H1 (cell line): ENCODE measurements around the gene ASIC2. TPM values are rescaled to one million over a fixed set of nuclear protein-coding genes. Genes with fewer than 3 reads are reported as not detected.

Experiments used
- CTCF ChIA-PET: fragments of 300-600 bp; sonication (Branson Sonifier 250); formaldehyde crosslinking; loops from one replicate; lab custom pipeline; 2021; ENCODE audit not compliant: partially characterized antibody; lab: Charles Lee
- POLR2A ChIA-PET: fragments of 300-600 bp; sonication (Branson Sonifier 250); formaldehyde crosslinking; loops from one replicate; lab custom pipeline; 2021; ENCODE audit warnings: inconsistent platforms; ENCODE audit not compliant: partially characterized antibody; lab: Charles Lee
- DNase-seq, 2 experiments: peaks; one replicate each; pipeline versions ENCODE4 v3.0.0 to v3.0.0-alpha.2; 2010 to 2022; ENCODE audit warnings: low spot score in 2 of 2, low read depth in 1 of 2, mixed read lengths in 1 of 2
- FAIRE-seq: peaks from 2 replicates; lab custom pipeline; 2011; peaks lifted over from hg19 to GRCh38; lab: Jason Lieb, UNC
- H2AFZ ChIP-seq: 2 replicates; pipeline ENCODE4 v1.8.1; 2012; ENCODE audit warnings: low read length, inconsistent platforms
- H2AK5ac ChIP-seq: 2 replicates; pipeline ENCODE4 v1.6.1; 2013; ENCODE audit warnings: low read depth, low read length
- H2BK120ac ChIP-seq: replicated peaks from 2 replicates; pipeline ENCODE3; 2013; ENCODE audit warnings: low read depth, low read length, inconsistent platforms
- H2BK12ac ChIP-seq: 2 replicates; pipeline ENCODE4 v1.6.1; 2013; ENCODE audit warnings: low read depth, low read length
- H2BK15ac ChIP-seq: 2 replicates; pipeline ENCODE4 v1.6.1; 2013; ENCODE audit warnings: low read length
- H2BK20ac ChIP-seq: 2 replicates; pipeline ENCODE4 v1.6.1; 2013; ENCODE audit warnings: low read length
- H2BK5ac ChIP-seq: 2 replicates; pipeline ENCODE4 v1.6.1; 2013; ENCODE audit warnings: low read depth, low read length
- H3K14ac ChIP-seq: 2 replicates; pipeline ENCODE4 v1.6.1; 2013; ENCODE audit warnings: inconsistent platforms; ENCODE audit not compliant: insufficient read length
- H3K18ac ChIP-seq: 2 replicates; pipeline ENCODE4 v1.6.1; 2013; ENCODE audit warnings: low read length; ENCODE audit errors: extremely low read depth
- H3K23ac ChIP-seq: 2 replicates; pipeline ENCODE4 v1.6.1; 2013; ENCODE audit warnings: inconsistent platforms; ENCODE audit not compliant: insufficient read length
- H3K23me2 ChIP-seq: 2 replicates; pipeline ENCODE4 v1.6.1; 2013; ENCODE audit warnings: low read depth, low read length
- H3K27ac ChIP-seq: 2 replicates; pipeline ENCODE4 v1.6.1; 2011; ENCODE audit warnings: low read depth, low read length, inconsistent platforms
- H3K27me3 ChIP-seq, 4 experiments: replicated peaks in 1 of 4; 1 replicate in 1 of 4; 2 replicates in 3 of 4; pipeline versions ENCODE4 v1.6.1 to v1.8.1; 2011 to 2013; ENCODE audit warnings: low read length in 3 of 4, mild to moderate bottlenecking in 3 of 4, inconsistent platforms in 2 of 4, mixed read lengths in 2 of 4, moderate library complexity in 1 of 4; ENCODE audit not compliant: control insufficient read depth in 3 of 4, insufficient read depth in 3 of 4; ENCODE audit errors: extremely low read depth in 1 of 4
- H3K36me3 ChIP-seq, 4 experiments: 2 replicates each; pipeline versions ENCODE4 v1.6.1 to v1.8.1; 2011 to 2013; ENCODE audit warnings: mild to moderate bottlenecking in 4 of 4, low read length in 3 of 4, moderate library complexity in 2 of 4, control low read depth in 1 of 4, inconsistent platforms in 1 of 4; ENCODE audit not compliant: insufficient read depth in 4 of 4, control insufficient read depth in 2 of 4
- H3K4ac ChIP-seq: replicated peaks from 2 replicates; pipeline ENCODE3; 2013; ENCODE audit warnings: low read length, low read depth, mixed read lengths, inconsistent platforms; ENCODE audit not compliant: insufficient read length
- H3K4me1 ChIP-seq, 4 experiments: replicated peaks in 1 of 4; 1 replicate in 1 of 4; 2 replicates in 3 of 4; pipeline versions ENCODE4 v1.6.1 to v1.8.1; 2011 to 2013; ENCODE audit warnings: low read length in 3 of 4, inconsistent platforms in 2 of 4, mixed read lengths in 1 of 4; ENCODE audit not compliant: insufficient read depth in 4 of 4, control insufficient read depth in 3 of 4
- H3K4me2 ChIP-seq, 2 experiments: 2 replicates each; pipeline versions ENCODE4 v1.6.1 to v1.8.1; 2011 to 2013; ENCODE audit warnings: low read depth in 2 of 2, low read length in 2 of 2, control low read depth in 1 of 2, inconsistent platforms in 1 of 2, mild to moderate bottlenecking in 1 of 2; ENCODE audit not compliant: insufficient read depth in 1 of 2
- H3K4me3 ChIP-seq, 4 experiments: fragments of 200-600, 300-600 bp in 1 of 4; sonication (generic), shearing (Covaris generic), sonication (Bioruptor Twin) in 1 of 4; 2 replicates each; pipeline versions ENCODE4 v1.5.1 to v1.8.1; 2011 to 2016; ENCODE audit warnings: low read length in 4 of 4, low read depth in 3 of 4, control low read depth in 2 of 4, inconsistent platforms in 2 of 4, mild to moderate bottlenecking in 2 of 4, mixed read lengths in 1 of 4, moderate library complexity in 1 of 4; ENCODE audit not compliant: insufficient read depth in 2 of 4; ENCODE audit errors: extremely low read depth in 1 of 4
- H3K56ac ChIP-seq: replicated peaks from 2 replicates; pipeline ENCODE3; 2013; ENCODE audit warnings: low read depth, mild to moderate bottlenecking, mixed read lengths, low read length, inconsistent platforms; ENCODE audit not compliant: insufficient read length
- H3K79me1 ChIP-seq: 2 replicates; pipeline ENCODE4 v1.6.1; 2013; ENCODE audit warnings: low read depth, low read length, control low read depth
- H3K79me2 ChIP-seq, 2 experiments: 2 replicates each; pipeline versions ENCODE4 v1.6.1 to v1.8.1; 2012 to 2013; ENCODE audit warnings: low read length in 2 of 2, mild to moderate bottlenecking in 2 of 2, inconsistent platforms in 1 of 2; ENCODE audit not compliant: insufficient read depth in 2 of 2, control insufficient read depth in 1 of 2
- H3K9ac ChIP-seq, 4 experiments: replicated peaks in 1 of 4; 1 replicate in 1 of 4; 2 replicates in 3 of 4; pipeline versions ENCODE4 v1.6.1 to v1.8.1; 2011 to 2013; ENCODE audit warnings: low read depth in 3 of 4, low read length in 3 of 4, control low read depth in 2 of 4, mild to moderate bottlenecking in 2 of 4, moderate library complexity in 2 of 4, inconsistent platforms in 1 of 4; ENCODE audit errors: extremely low read depth in 1 of 4
- H3K9me3 ChIP-seq, 2 experiments: 2 replicates each; pipeline versions ENCODE4 v1.6.1 to v1.8.1; 2012 to 2013; ENCODE audit warnings: mild to moderate bottlenecking in 2 of 2, moderate library complexity in 2 of 2, control low read depth in 1 of 2, inconsistent platforms in 1 of 2, low read depth in 1 of 2, low read length in 1 of 2, mixed read lengths in 1 of 2; ENCODE audit not compliant: insufficient read depth in 2 of 2
- H4K20me1 ChIP-seq, 2 experiments: replicated peaks in 1 of 2; 2 replicates each; pipeline versions ENCODE3 to v1.8.1; 2011 to 2013; ENCODE audit warnings: inconsistent platforms in 2 of 2, low read length in 2 of 2, mild to moderate bottlenecking in 1 of 2; ENCODE audit not compliant: insufficient read depth in 2 of 2, control insufficient read depth in 1 of 2
- H4K5ac ChIP-seq: 2 replicates; pipeline ENCODE4 v1.6.1; 2013; ENCODE audit warnings: low read length, low read depth, mixed read lengths, inconsistent platforms; ENCODE audit not compliant: insufficient read length
- H4K8ac ChIP-seq: 2 replicates; pipeline ENCODE4 v1.8.0; 2013; ENCODE audit warnings: mild to moderate bottlenecking, moderate library complexity, low read length, inconsistent platforms; ENCODE audit not compliant: insufficient read depth; ENCODE audit errors: extremely low read depth
- H4K91ac ChIP-seq: replicated peaks from 2 replicates; pipeline ENCODE3; 2013; ENCODE audit warnings: low read length, mixed read lengths, inconsistent platforms; ENCODE audit not compliant: insufficient read length
- EGR1 ChIP-seq: IDR thresholded peaks from 2 replicates; pipeline ENCODE4 v1.6.1; 2011; ENCODE audit warnings: low read depth, low read length, borderline replicate concordance
- KDM4A ChIP-seq: IDR thresholded peaks from one replicate; pipeline ENCODE4 v1.7.1; 2012; ENCODE audit warnings: low read depth, mild to moderate bottlenecking, moderate library complexity, low read length, inconsistent platforms; ENCODE audit not compliant: severe bottlenecking
- TAF1 ChIP-seq: IDR thresholded peaks from 2 replicates; pipeline ENCODE4 v1.6.1; 2011; ENCODE audit warnings: mild to moderate bottlenecking, low read depth, low read length
- YY1 ChIP-seq: IDR thresholded peaks from 2 replicates; pipeline ENCODE4 v1.6.1; 2011; ENCODE audit warnings: low read depth, mild to moderate bottlenecking, low read length
- WGBS, 2 experiments: shearing (Covaris generic) in 1 of 2; methylation state at CpG; one replicate each; pipeline versions ENCODE4 v1.1.6 to v1.1.7; 2013 to 2015; ENCODE audit warnings: low lambda C conversion rate in 2 of 2, mixed read lengths in 2 of 2, inconsistent platforms in 1 of 2, low coverage in 1 of 2, missing lambda C conversion rate in 1 of 2; ENCODE audit not compliant: insufficient replicate concordance in 2 of 2, insufficient coverage in 1 of 2, insufficient read length in 1 of 2; ENCODE audit errors: extremely low coverage in 1 of 2, missing lambda C conversion rate in 1 of 2; 5-methylcytosine and 5-hydroxymethylcytosine counted together
- polyA plus RNA-seq, 7 experiments: library from polyadenylated mRNA; depleted of rRNA in 3 of 7; stranded (reverse) in 5 of 7; unstranded in 2 of 7; fragments of >200 nt in 5 of 7; fragments of 200-250 nt in 2 of 7; gene quantifications; 1 replicate in 5 of 7; 2 replicates in 1 of 7; 4 replicates in 1 of 7; pipeline versions ENCODE4 v1.2.1 to v1.2.3, GENCODE V29; 2011 to 2013; ENCODE audit warnings: missing spikeins in 2 of 7, mixed read lengths in 2 of 7
- total RNA-seq: library from RNA; stranded (reverse); fragmentation: NEBNext Ultra II Directional; extraction: Animal tissue kit (Norgen Biotek cat#: 25700); gene quantifications from 2 replicates; pipeline ENCODE4 v1.2.1, GENCODE V29; 2021

The ASIC2 gene
- total and polyA plus RNA-seq, 2 of the 8 experiments (the other 6 are each of a cell fraction or from before 2014, with no cell fraction given), result 0.86 to 1.2 TPM

DNA sequence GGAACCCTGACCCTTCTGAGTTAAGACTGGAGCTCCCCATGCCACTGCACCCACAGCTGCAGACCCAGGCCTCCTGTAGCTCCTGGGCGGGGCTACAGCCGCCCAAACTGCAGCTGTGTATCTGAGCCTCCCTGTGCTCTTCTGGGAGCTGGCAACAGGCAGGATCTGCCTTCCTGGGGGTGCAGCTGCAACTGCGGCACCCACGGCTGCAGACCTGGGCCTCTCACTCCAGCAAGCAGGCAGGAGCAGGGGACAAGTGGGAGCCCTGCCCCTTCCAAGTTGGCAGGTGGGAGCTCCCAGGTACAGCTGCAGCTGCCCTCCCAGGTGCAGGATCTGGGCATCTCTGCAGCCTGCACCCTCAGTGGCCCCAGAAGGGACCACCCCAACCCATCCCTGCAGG, 259.9 kb downstream of the ASIC2 start:
- no peak overlapping the region for H2AFZ ChIP-seq
- no peak overlapping the region for H3K4me2 ChIP-seq
- no peaks in the 10 kb centered on the region for H3K23me2 ChIP-seq
- ChIA-PET CTCF (interaction anchor here (1.5 to 1.8 kb wide), 2 partner anchors 8 to 18 kb away, joined by 3 to 4 read pairs; no protein-coding TSS in a partner anchor), POLR2A (no interaction called here)
- H4K20me1 ChIP-seq, result no peaks in the 10 kb centered on the region
- no peaks in the 10 kb centered on the region for H3K36me3 ChIP-seq
- no peak overlapping the region for H3K27ac ChIP-seq
- no peak overlapping the region for H4K8ac ChIP-seq
- H2AK5ac ChIP-seq, result no peak overlapping the region
- H3K4ac ChIP-seq, result no peak overlapping the region
- H3K56ac ChIP-seq, result no peak overlapping the region
- no peak overlapping the region for H3K4me3 ChIP-seq
- H3K9ac ChIP-seq, result no peak overlapping the region
- H3K23ac ChIP-seq, result no peak overlapping the region
- DNase-seq, result no peak
- no peak overlapping the region for H2BK5ac ChIP-seq
- H3K9me3 ChIP-seq, result 0 out of 4 replicates have a peak, but pooled peaks cover 0 to 2% of the 10 kb centered on the region in 2 experiments
- no peaks in the 10 kb centered on the region for H3K27me3 ChIP-seq
- FAIRE-seq, result no peak
- no peak overlapping the region for H3K14ac ChIP-seq
- no peak overlapping the region for H2BK20ac ChIP-seq
- 90% methylated on average over 4 of the region's 4 CpGs; no CpG with 5 or more reads in 1 of the 2 experiments for WGBS, 2 experiments
- H4K91ac ChIP-seq, result no peak overlapping the region
- no peaks in the 10 kb centered on the region for H3K79me1 ChIP-seq
- H4K5ac ChIP-seq, result no peak overlapping the region
- H2BK15ac ChIP-seq, result no peak overlapping the region
- no peak overlapping the region for H3K18ac ChIP-seq
- no peaks in the 10 kb centered on the region; a peak in 1 of 7 replicates for H3K4me1 ChIP-seq
- no peak overlapping the region for H2BK120ac ChIP-seq
- H2BK12ac ChIP-seq, result no peak overlapping the region
- no peaks in the 10 kb centered on the region for H3K79me2 ChIP-seq
- no peak for TF ChIP-seq YY1
- no peak for TF ChIP-seq KDM4A
- TF ChIP-seq EGR1, result no peak
- no peak for TF ChIP-seq TAF1
